HG02973 (cell line): ENCODE results near the gene TRIO.
"Not testable (repeated sequence)": the region's sequence is repeated elsewhere in the genome, so short reads cannot be mapped to it uniquely, and the experiment has no call there.

Experiments used
- ATAC-seq: cut with Tn5 transposase; IDR thresholded peaks from one replicate; pipeline ENCODE4 v1.9.1; 2021; ENCODE audit warnings: moderate library complexity; ENCODE audit not compliant: unreplicated experiment

Gene TRIO

GRCh38 chr5:14370386-14370785 lies 227.2 kb downstream of the TRIO start:
- ATAC-seq = no peak

GRCh38 chr5:14373685-14374084 lies 230.5 kb downstream of the TRIO start:
- no peak for ATAC-seq

- no peak for ATAC-seq
Observed at GRCh38 chr5:14374100-14374499, 231.0 kb downstream of the TRIO start.

- ATAC-seq = no peak
Observed at GRCh38 chr5:14376789-14377188, 233.6 kb downstream of the TRIO start.

- no peak for ATAC-seq
Observed at GRCh38 chr5:14379739-14380497, 236.8 kb downstream of the TRIO start.

GRCh38 chr5:14380712-14381111 lies 237.6 kb downstream of the TRIO start:
- ATAC-seq = no peak

GRCh38 chr5:14382640-14383039 lies 239.5 kb downstream of the TRIO start:
- ATAC-seq = no peak

- ATAC-seq = no peak
Observed at GRCh38 chr5:14383923-14384322, 240.8 kb downstream of the TRIO start.

GRCh38 chr5:14385019-14385418 lies 241.9 kb downstream of the TRIO start:
- ATAC-seq = no peak

- ATAC-seq = no peak
Observed at GRCh38 chr5:14386884-14387624, 243.9 kb downstream of the TRIO start.

- ATAC-seq = no peak
Observed at GRCh38 chr5:14388741-14389140, 245.6 kb downstream of the TRIO start.

- ATAC-seq = not testable (repeated sequence)
Observed at GRCh38 chr5:14392552-14392951, 249.4 kb downstream of the TRIO start.

- no peak for ATAC-seq
Observed at GRCh38 chr5:14394365-14394764, 251.2 kb downstream of the TRIO start.

GRCh38 chr5:14395411-14395810 lies 252.3 kb downstream of the TRIO start:
- no peak for ATAC-seq

GRCh38 chr5:14396066-14396465 lies 252.9 kb downstream of the TRIO start:
- no peak for ATAC-seq

- ATAC-seq = no peak
Observed at GRCh38 chr5:14396737-14397136, 253.6 kb downstream of the TRIO start.

GRCh38 chr5:14397717-14398116 lies 254.6 kb downstream of the TRIO start:
- no peak for ATAC-seq

GRCh38 chr5:14399054-14399692 lies 256.0 kb downstream of the TRIO start:
- ATAC-seq = no peak

GRCh38 chr5:14400085-14400484 lies 256.9 kb downstream of the TRIO start:
- no peak for ATAC-seq

GRCh38 chr5:14400611-14401010 lies 257.5 kb downstream of the TRIO start:
- no peak for ATAC-seq

GRCh38 chr5:14401639-14402038 lies 258.5 kb downstream of the TRIO start:
- ATAC-seq = no peak

- no peak for ATAC-seq
Observed at GRCh38 chr5:14402424-14402823, 259.3 kb downstream of the TRIO start.
